ENCODE results near the gene USB1.

- TF ChIP-seq POLR2AphosphoS5 (IDR thresholded peaks at IDR 0.05) (no peak), POLR2A (IDR thresholded peaks at IDR 0.05) (no peak), CTCF (IDR thresholded peaks at IDR 0.05) (no peak)
These were observed 8.7 kb downstream of the USB1 start for GRCh38 chr16:58009856-58010416.

Measured in gastroesophageal sphincter (tissue), 3 donors.